HEK293 (cell line): ENCODE data around the gene SUN3.

ENCODE experiments used
- GLIS2 ChIP-seq: fragments of 450-650 bp; formaldehyde crosslinking; IDR thresholded peaks from 2 replicates; pipeline ENCODE4 v1.5.1; 2016; ENCODE audit warnings: missing biosample characterization, missing genetic modification characterization
- KLF10 ChIP-seq: fragments of 450-650 bp; IDR thresholded peaks from 2 replicates; pipeline ENCODE4 v1.5.1; 2018; ENCODE audit warnings: missing biosample characterization, mild to moderate bottlenecking, missing genetic modification characterization
- REPIN1 ChIP-seq: fragments of 450-650 bp; formaldehyde crosslinking; IDR thresholded peaks from 2 replicates; pipeline ENCODE4 v1.5.1; 2017; ENCODE audit warnings: missing biosample characterization, missing genetic modification characterization, low read depth
- SETDB1 ChIP-seq: IDR thresholded peaks from one replicate; pipeline ENCODE4 v1.6.1; 2017; ENCODE audit warnings: mild to moderate bottlenecking, low read length, moderate library complexity, mixed read lengths; ENCODE audit not compliant: insufficient read length
- SP7 ChIP-seq: fragments of 450-650 bp; formaldehyde crosslinking; IDR thresholded peaks from 2 replicates; pipeline ENCODE4 v1.5.1; 2016; ENCODE audit warnings: missing biosample characterization, missing genetic modification characterization
- TRIM28 ChIP-seq: IDR thresholded peaks from 2 replicates; pipeline ENCODE4 v1.6.1; 2011; ENCODE audit warnings: low read length, control low read depth, borderline replicate concordance
- YY1 ChIP-seq: fragments of 450-650 bp; formaldehyde crosslinking; IDR thresholded peaks from 2 replicates; pipeline ENCODE4 v1.5.1; 2018; ENCODE audit warnings: missing biosample characterization, missing genetic modification characterization
- ZFHX2 ChIP-seq: fragments of 450-650 bp; formaldehyde crosslinking; conservative IDR thresholded peaks from 2 replicates; pipeline ENCODE4 v1.5.1; 2016; ENCODE audit warnings: missing biosample characterization, missing genetic modification characterization
- ZFP41 ChIP-seq: fragments of 450-650 bp; formaldehyde crosslinking; IDR thresholded peaks from 2 replicates; pipeline ENCODE4 v1.5.1; 2016; ENCODE audit warnings: missing biosample characterization, missing genetic modification characterization, borderline replicate concordance
- ZNF155 ChIP-seq: fragments of 450-650 bp; formaldehyde crosslinking; IDR thresholded peaks from 2 replicates; pipeline ENCODE4 v1.5.1; 2016; ENCODE audit warnings: missing biosample characterization, missing genetic modification characterization
- ZNF175 ChIP-seq: fragments of 450-650 bp; formaldehyde crosslinking; IDR thresholded peaks from 2 replicates; pipeline ENCODE4 v1.5.1; 2016; ENCODE audit warnings: missing biosample characterization, missing genetic modification characterization
- ZNF184 ChIP-seq: fragments of 450-650 bp; IDR thresholded peaks from 2 replicates; pipeline ENCODE4 v1.5.1; 2018; ENCODE audit warnings: missing biosample characterization, mild to moderate bottlenecking, missing genetic modification characterization
- ZNF211 ChIP-seq: fragments of 450-650 bp; formaldehyde crosslinking; IDR thresholded peaks from 2 replicates; pipeline ENCODE4 v1.5.1; 2016; ENCODE audit warnings: low read depth, missing biosample characterization, missing genetic modification characterization
- ZNF23 ChIP-seq: fragments of 450-650 bp; formaldehyde crosslinking; IDR thresholded peaks from 2 replicates; pipeline ENCODE4 v1.5.1; 2016; ENCODE audit warnings: missing biosample characterization, missing genetic modification characterization, borderline replicate concordance
- ZNF350 ChIP-seq: fragments of 450-650 bp; formaldehyde crosslinking; IDR thresholded peaks from 2 replicates; pipeline ENCODE4 v1.5.0; 2017; ENCODE audit warnings: missing biosample characterization, mild to moderate bottlenecking, missing genetic modification characterization
- ZNF404 ChIP-seq: fragments of 450-650 bp; formaldehyde crosslinking; IDR thresholded peaks from 2 replicates; pipeline ENCODE4 v1.5.1; 2017; ENCODE audit warnings: missing biosample characterization, missing genetic modification characterization
- ZNF416 ChIP-seq: fragments of 450-650 bp; formaldehyde crosslinking; IDR thresholded peaks from 2 replicates; pipeline ENCODE4 v1.5.1; 2016; ENCODE audit warnings: missing biosample characterization, missing genetic modification characterization
- ZNF529 ChIP-seq: fragments of 450-650 bp; formaldehyde crosslinking; IDR thresholded peaks from 2 replicates; pipeline ENCODE4 v1.5.1; 2017; ENCODE audit warnings: missing genetic modification characterization, missing biosample characterization; ENCODE audit not compliant: insufficient replicate concordance
- ZNF548 ChIP-seq: fragments of 450-650 bp; formaldehyde crosslinking; IDR thresholded peaks from 2 replicates; pipeline ENCODE4 v1.5.1; 2016; ENCODE audit warnings: missing biosample characterization, missing genetic modification characterization
- ZNF629 ChIP-seq: fragments of 450-650 bp; formaldehyde crosslinking; IDR thresholded peaks from 2 replicates; pipeline ENCODE4 v1.5.1; 2017; ENCODE audit warnings: missing biosample characterization, missing genetic modification characterization
- ZNF658 ChIP-seq: fragments of 450-650 bp; formaldehyde crosslinking; IDR thresholded peaks from 2 replicates; pipeline ENCODE4; 2016; ENCODE audit warnings: missing biosample characterization, missing genetic modification characterization
- ZSCAN16 ChIP-seq: fragments of 450-650 bp; formaldehyde crosslinking; IDR thresholded peaks from 2 replicates; pipeline ENCODE4 v1.5.1; 2016; ENCODE audit warnings: missing biosample characterization, missing genetic modification characterization
- ZSCAN23 ChIP-seq: fragments of 450-650 bp; formaldehyde crosslinking; IDR thresholded peaks from 2 replicates; pipeline ENCODE4 v1.5.1; 2016; ENCODE audit warnings: missing biosample characterization, missing genetic modification characterization
- ZXDB ChIP-seq: fragments of 450-650 bp; formaldehyde crosslinking; IDR thresholded peaks from 2 replicates; pipeline ENCODE4 v1.5.1; 2016; ENCODE audit warnings: missing biosample characterization, missing genetic modification characterization
- TF ChIP-seq, protein P1 (sequence below): fragments of 450-650 bp; formaldehyde crosslinking; IDR thresholded peaks from 2 replicates; pipeline ENCODE4 v1.5.1; 2016; ENCODE audit warnings: missing biosample characterization, missing genetic modification characterization, low read depth
- TF ChIP-seq, protein P2 (sequence below): fragments of 450-650 bp; formaldehyde crosslinking; IDR thresholded peaks from 2 replicates; pipeline ENCODE4 v1.5.1; 2017; ENCODE audit warnings: missing biosample characterization, missing genetic modification characterization
- TF ChIP-seq, protein P3 (sequence below): fragments of 450-650 bp; formaldehyde crosslinking; IDR thresholded peaks from 2 replicates; pipeline ENCODE4 v1.5.1; 2017; ENCODE audit warnings: missing biosample characterization, missing genetic modification characterization
- TF ChIP-seq, protein P4 (sequence below): fragments of 450-650 bp; formaldehyde crosslinking; IDR thresholded peaks from 2 replicates; pipeline ENCODE4 v1.5.1; 2016; ENCODE audit warnings: missing biosample characterization, missing genetic modification characterization, borderline replicate concordance
- TF ChIP-seq, protein P5 (sequence below): fragments of 450-650 bp; formaldehyde crosslinking; IDR thresholded peaks from 2 replicates; pipeline ENCODE4 v1.5.1; 2016; ENCODE audit warnings: missing biosample characterization, missing genetic modification characterization

Gene SUN3

DNA sequence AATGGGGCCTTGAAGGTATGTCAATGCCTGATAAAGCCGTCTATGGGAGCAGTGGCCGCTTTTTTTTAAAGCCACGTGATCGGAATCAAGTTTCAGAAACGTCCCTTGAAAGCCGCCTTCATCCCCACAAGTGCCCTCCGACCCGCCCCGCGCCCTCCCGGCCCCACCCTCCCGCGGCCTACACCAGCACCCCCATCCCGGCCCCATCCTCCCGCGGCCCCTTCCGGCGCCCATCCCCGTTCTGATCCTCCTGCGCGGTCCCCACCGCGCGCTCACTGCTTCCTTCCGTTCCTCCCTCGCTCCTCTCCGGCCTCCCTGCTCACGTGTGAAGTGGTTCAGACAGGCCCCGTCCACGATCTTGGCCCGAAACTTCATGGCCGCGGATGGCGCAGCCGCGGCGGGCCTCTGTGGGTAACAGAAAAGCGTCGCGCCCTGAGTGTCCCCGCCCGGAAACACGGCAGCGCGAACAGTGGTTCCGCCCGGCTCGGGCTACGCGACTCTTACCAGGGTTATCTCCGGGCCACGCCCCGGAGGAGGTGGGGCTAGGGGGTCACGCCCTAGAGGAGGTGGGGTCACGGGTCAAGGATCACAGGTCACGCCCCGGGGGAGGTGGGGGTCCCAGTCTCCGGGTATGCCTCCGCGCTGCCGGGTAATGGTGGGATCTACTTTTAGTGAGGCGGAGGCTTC, 49.6 kb downstream of the SUN3 start, which contains the start of gene HUS1 (continued):
- TF ChIP-seq ZNF350 (tag by site-specific recombination) = no peak
- TF ChIP-seq ZNF23 (tag by site-specific recombination) = no peak
- no peak for TF ChIP-seq ZNF658
- no peak for TF ChIP-seq ZNF404 (tag by site-specific recombination)
- TF ChIP-seq ZNF529 (tag by site-specific recombination) = no peak
- peak; percentile 67 for TF ChIP-seq GLIS2 (tag by site-specific recombination)
- TF ChIP-seq ZSCAN23 = 0 out of 2 replicates have a peak, but pooled peaks have one; percentile 63
- no peak for TF ChIP-seq ZNF548 (tag by site-specific recombination)
- peak; percentile 95 for TF ChIP-seq REPIN1 (tag by site-specific recombination)
- TF ChIP-seq ZFHX2 (tag by site-specific recombination) = 0 out of 2 replicates have a peak, but pooled peaks have one; percentile 27
- TF ChIP-seq ZXDB = peak; percentile 90
- TF ChIP-seq, protein P1, sequence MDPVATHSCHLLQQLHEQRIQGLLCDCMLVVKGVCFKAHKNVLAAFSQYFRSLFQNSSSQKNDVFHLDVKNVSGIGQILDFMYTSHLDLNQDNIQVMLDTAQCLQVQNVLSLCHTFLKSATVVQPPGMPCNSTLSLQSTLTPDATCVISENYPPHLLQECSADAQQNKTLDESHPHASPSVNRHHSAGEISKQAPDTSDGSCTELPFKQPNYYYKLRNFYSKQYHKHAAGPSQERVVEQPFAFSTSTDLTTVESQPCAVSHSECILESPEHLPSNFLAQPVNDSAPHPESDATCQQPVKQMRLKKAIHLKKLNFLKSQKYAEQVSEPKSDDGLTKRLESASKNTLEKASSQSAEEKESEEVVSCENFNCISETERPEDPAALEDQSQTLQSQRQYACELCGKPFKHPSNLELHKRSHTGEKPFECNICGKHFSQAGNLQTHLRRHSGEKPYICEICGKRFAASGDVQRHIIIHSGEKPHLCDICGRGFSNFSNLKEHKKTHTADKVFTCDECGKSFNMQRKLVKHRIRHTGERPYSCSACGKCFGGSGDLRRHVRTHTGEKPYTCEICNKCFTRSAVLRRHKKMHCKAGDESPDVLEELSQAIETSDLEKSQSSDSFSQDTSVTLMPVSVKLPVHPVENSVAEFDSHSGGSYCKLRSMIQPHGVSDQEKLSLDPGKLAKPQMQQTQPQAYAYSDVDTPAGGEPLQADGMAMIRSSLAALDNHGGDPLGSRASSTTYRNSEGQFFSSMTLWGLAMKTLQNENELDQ (tag by site-specific recombination) = no peak
- TF ChIP-seq ZNF155 (tag by site-specific recombination) = no peak
- no peak for TF ChIP-seq ZNF416 (tag by site-specific recombination)
- TF ChIP-seq, protein P2, sequence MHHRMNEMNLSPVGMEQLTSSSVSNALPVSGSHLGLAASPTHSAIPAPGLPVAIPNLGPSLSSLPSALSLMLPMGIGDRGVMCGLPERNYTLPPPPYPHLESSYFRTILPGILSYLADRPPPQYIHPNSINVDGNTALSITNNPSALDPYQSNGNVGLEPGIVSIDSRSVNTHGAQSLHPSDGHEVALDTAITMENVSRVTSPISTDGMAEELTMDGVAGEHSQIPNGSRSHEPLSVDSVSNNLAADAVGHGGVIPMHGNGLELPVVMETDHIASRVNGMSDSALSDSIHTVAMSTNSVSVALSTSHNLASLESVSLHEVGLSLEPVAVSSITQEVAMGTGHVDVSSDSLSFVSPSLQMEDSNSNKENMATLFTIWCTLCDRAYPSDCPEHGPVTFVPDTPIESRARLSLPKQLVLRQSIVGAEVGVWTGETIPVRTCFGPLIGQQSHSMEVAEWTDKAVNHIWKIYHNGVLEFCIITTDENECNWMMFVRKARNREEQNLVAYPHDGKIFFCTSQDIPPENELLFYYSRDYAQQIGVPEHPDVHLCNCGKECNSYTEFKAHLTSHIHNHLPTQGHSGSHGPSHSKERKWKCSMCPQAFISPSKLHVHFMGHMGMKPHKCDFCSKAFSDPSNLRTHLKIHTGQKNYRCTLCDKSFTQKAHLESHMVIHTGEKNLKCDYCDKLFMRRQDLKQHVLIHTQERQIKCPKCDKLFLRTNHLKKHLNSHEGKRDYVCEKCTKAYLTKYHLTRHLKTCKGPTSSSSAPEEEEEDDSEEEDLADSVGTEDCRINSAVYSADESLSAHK = 0 out of 2 replicates have a peak, but pooled peaks have one; percentile 39
- no peak for TF ChIP-seq ZNF211
- TF ChIP-seq, protein P3, sequence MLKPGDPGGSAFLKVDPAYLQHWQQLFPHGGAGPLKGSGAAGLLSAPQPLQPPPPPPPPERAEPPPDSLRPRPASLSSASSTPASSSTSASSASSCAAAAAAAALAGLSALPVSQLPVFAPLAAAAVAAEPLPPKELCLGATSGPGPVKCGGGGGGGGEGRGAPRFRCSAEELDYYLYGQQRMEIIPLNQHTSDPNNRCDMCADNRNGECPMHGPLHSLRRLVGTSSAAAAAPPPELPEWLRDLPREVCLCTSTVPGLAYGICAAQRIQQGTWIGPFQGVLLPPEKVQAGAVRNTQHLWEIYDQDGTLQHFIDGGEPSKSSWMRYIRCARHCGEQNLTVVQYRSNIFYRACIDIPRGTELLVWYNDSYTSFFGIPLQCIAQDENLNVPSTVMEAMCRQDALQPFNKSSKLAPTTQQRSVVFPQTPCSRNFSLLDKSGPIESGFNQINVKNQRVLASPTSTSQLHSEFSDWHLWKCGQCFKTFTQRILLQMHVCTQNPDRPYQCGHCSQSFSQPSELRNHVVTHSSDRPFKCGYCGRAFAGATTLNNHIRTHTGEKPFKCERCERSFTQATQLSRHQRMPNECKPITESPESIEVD (tag by site-specific recombination) = no peak
- peak; percentile 81 for TF ChIP-seq ZNF629 (tag by site-specific recombination)
- TF ChIP-seq, protein P4, sequence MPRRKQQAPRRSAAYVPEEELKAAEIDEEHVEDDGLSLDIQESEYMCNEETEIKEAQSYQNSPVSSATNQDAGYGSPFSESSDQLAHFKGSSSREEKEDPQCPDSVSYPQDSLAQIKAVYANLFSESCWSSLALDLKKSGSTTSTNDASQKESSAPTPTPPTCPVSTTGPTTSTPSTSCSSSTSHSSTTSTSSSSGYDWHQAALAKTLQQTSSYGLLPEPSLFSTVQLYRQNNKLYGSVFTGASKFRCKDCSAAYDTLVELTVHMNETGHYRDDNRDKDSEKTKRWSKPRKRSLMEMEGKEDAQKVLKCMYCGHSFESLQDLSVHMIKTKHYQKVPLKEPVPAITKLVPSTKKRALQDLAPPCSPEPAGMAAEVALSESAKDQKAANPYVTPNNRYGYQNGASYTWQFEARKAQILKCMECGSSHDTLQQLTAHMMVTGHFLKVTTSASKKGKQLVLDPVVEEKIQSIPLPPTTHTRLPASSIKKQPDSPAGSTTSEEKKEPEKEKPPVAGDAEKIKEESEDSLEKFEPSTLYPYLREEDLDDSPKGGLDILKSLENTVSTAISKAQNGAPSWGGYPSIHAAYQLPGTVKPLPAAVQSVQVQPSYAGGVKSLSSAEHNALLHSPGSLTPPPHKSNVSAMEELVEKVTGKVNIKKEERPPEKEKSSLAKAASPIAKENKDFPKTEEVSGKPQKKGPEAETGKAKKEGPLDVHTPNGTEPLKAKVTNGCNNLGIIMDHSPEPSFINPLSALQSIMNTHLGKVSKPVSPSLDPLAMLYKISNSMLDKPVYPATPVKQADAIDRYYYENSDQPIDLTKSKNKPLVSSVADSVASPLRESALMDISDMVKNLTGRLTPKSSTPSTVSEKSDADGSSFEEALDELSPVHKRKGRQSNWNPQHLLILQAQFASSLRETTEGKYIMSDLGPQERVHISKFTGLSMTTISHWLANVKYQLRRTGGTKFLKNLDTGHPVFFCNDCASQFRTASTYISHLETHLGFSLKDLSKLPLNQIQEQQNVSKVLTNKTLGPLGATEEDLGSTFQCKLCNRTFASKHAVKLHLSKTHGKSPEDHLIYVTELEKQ (tag by site-specific recombination) = no peak; the same call in 1 of the 2 replicates
- TF ChIP-seq KLF10 = 0 out of 2 replicates have a peak, but pooled peaks have one; percentile 47
- TF ChIP-seq, protein P5, sequence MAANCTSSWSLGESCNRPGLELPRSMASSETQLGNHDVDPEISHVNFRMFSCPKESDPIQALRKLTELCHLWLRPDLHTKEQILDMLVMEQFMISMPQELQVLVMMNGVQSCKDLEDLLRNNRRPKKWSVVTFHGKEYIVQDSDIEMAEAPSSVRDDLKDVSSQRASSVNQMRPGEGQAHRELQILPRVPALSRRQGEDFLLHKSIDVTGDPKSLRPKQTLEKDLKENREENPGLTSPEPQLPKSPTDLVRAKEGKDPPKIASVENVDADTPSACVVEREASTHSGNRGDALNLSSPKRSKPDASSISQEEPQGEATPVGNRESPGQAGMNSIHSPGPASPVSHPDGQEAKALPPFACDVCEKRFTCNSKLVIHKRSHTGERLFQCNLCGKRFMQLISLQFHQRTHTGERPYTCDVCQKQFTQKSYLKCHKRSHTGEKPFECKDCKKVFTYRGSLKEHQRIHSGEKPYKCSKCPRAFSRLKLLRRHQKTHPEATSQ (tag by site-specific recombination) = 0 out of 2 replicates have a peak, but pooled peaks have one; percentile 57
- TF ChIP-seq SP7 = peak; percentile 90
- TF ChIP-seq ZSCAN16 (tag by site-specific recombination) = no peak
- TF ChIP-seq YY1 = peak; percentile 85
- no peak for TF ChIP-seq ZNF175 (tag by site-specific recombination)
- TF ChIP-seq TRIM28 = no peak
- TF ChIP-seq ZNF184 (tag by site-specific recombination) = no peak
- TF ChIP-seq ZFP41 (tag by site-specific recombination) = no peak
- no peak for TF ChIP-seq SETDB1
